ENCODE measurements around the gene MMADHC.

DNA sequence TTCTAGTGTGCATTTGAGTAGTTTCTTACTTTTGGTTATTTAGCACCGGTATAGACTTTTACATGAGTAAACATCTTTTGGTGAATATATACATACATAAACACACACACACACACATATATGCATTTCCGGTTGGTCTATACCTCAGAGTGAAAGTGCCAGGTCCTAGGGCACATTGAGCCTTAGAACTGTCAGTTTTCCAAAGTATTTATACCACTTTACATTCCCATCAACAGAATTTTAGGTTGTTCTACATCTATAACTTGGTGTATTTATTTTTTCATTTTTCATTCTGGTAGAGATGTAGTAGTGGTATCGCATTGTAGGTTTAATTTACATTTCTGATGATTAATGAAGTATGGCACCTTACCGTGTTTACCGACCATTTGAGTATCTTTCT lies 22.6 kb downstream of the MMADHC start:
- TF ChIP-seq USF1 (CRISPR knock-in tag; IDR thresholded peaks at IDR 0.05) (no peak), BRF2 (IDR thresholded peaks at IDR 0.05; ENCODE audit: borderline replicate concordance, insufficient read depth, insufficient read length) (no peak), GATAD2B (IDR thresholded peaks at IDR 0.05; ENCODE audit: borderline replicate concordance) (no peak), SIN3A (IDR thresholded peaks at IDR 0.05; ENCODE audit: borderline replicate concordance in 2 of 2, control insufficient read depth in 1 of 2, low read depth in 2 of 2, low read length in 2 of 2) (no peak), BRD4 (IDR thresholded peaks at IDR 0.05) (no peak), POLR2A (conservative IDR thresholded peaks at IDR 0.05) (no peak), POLR2AphosphoS5 (IDR thresholded peaks at IDR 0.05; ENCODE audit: control insufficient read depth, insufficient read depth, low read depth, low read length) (no peak), EZH2 (IDR thresholded peaks at IDR 0.05; ENCODE audit: borderline replicate concordance, low read depth, low read length) (no peak)

Data from K562 (cell line).